ENCODE results near the gene ELAPOR1.

The ELAPOR1 gene

GRCh38 chr1:109096120-109096519 lies 17.8 kb upstream of the ELAPOR1 start:
- no peak for DNase-seq

DNA sequence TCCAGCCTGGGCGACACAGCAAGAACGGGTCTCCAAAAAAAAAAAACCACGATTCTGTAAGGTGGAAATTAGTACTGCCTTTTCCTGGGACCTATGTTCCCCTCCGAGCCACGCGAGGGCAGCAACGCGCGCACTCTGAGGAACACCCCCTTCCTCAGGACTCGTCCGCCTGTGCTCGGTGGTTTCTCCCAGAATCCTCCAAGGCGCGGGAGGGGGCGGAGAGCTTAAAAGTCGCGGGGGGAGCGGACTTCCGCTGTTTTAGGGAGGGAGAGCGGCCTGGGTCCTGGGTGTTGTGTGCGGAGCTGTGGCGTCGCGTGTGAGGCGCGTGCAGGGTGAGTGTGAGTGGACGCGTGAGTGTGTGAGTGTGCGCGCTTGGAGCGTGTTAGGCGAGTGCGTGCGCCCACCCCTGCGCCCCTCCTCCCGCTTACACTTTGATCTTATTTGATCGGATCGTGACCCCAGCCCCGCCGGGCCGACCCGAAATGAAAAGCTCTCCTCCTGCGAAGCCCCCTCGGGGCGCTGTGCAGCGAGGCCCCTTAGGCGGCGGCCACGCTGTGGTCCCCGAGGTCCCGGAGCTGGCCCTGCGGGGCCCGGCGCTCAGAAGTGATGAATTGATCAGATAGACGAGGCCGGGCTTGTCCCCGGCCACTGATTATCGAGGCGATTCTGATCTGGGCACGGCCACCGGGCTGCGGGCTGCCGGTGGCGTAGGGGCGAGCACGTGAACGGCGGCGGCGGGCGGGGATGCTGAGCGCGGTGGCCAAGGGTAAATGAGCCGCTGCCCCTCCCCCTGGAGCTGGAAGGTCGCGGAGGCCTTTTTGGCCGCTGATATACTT lies 13.8 kb upstream of the ELAPOR1 start:
- DNase-seq, result peak; percentile 70 to 98 (median 91)

GRCh38 chr1:109104364-109105151 lies 9.4 kb upstream of the ELAPOR1 start:
- DNase-seq, result no peak

GRCh38 chr1:109105881-109106280 lies 8.0 kb upstream of the ELAPOR1 start:
- DNase-seq, result no peak

DNA sequence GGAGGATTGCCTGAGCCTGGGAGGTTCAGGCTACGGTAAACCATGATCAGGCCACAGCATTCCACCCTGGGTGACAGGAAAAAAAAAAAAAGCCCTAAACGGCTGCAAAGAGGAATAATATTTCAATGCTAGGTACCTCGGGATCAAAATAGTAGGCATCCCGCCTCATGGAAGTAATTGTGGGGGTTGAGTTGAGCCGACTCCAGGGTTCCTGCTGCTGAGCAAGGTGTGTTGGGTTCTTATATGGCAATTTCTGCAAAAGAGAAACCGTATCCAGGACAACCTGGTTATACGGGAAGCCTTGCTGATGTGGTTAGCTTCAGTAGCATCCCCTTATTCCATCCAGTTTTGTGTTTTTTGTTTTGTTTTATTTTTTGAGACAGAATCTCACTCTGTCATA lies 6.1 kb upstream of the ELAPOR1 start:
- DNase-seq, result no peak

- DNase-seq, result no peak
These were observed 4.0 kb upstream of the ELAPOR1 start for GRCh38 chr1:109109906-109110305.

DNA sequence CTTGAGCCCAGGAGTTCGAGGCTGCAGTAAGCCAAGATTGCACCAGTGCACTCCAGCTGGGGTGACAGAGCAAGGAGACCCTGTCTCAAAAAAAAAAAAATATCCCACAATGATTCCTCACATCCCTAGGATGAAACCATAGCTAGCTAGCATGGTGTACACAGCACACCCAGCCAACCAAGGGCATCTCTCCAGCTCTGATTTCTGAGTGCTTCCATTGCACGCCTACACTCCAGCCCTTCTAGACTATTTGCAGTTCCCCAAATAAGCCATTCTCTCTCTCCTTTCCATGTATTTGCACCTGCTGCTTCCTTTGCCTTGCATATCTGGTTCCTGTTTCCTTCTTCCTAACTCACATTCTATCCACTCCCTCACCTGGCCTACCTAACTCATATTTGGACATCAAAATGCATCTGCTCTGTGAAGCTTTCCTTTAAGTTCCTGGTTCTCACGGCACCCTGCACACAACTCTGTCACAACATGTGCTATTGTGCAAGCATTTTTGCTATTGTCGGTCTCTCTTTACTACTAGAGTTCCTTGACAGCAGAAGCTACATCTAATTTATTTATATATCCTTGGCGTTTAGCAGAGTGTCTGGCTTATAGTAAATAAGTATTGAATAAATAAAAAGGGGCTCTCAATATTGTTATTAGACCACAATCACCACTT lies 2.4 kb upstream of the ELAPOR1 start:
- no peak for DNase-seq

GRCh38 chr1:109112056-109112651 lies 1.8 kb upstream of the ELAPOR1 start:
- peak in 5 of 51 donors; percentile 4 to 70 (median 39) for DNase-seq

DNA sequence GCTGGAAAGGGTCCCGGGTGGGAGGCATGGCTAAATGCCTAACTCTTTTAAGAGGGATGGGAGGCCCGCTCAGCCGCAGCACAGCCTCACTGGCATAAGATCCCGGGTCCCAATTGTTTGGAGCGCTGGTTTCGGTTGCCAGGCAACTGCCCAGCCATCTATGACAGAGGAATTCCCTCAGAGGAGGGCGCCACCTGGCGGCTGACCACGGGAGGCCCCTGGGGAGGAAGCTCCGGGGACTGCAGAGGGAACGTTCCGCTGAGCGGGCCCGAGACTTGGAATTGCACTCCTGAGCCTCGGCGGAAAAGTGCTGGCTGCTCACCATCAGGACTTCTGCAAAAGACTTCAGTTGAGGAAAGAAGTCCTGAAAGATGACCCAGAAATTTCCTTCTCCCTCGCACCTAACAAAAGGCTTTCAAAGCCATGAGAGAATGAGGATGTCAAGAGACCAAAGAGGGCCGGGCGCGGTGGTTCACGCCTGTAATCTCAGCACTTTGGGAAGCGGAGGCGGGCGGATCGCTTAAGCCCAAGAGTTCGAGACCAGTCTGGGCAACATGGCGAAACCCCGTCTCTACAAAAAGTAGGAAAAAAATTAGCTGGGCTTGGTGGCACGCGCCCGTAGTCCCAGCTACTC lies 1.1 kb upstream of the ELAPOR1 start:
- DNase-seq, result peak; percentile 39 to 96 (median 85)

DNA sequence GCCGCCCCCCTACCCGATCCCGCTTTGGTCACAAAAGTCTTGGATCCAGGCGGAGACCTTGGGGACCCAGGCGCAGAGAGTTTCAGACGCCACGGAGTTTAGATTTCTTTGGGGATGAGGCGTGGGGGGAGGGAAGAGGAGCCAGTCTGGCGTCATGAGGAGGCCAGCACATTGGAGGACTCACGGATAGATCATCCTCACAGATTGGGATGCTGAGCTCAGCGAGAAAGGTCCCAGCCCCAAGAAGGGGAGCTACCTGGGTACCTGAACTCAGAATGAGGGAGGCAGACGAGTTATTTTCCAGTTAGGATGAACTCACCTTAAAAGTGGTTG lies 393 bp downstream of the ELAPOR1 start:
- peak in 1 of 51 donors; percentile 9 for DNase-seq

DNA sequence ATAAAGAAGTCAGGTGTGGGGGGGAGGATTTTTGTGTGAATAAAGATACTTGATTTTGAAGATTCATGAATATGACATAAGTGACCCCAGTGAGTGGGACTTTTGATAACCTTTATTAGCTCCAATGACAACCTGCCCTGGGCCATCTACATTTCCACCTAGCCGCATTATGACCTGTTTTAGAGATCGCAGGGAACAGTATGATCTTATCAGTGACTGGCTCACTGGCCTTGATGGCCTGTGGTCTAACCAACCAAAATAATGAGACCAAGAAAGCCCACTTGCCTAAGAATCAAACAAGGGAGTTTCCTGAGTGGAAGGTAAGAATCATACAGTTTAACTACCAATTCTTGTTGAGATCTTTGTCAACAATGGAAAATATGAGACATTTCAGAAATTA lies 1.8 kb downstream of the ELAPOR1 start:
- no peak for DNase-seq

GRCh38 chr1:109116286-109116685 lies 2.4 kb downstream of the ELAPOR1 start:
- no peak for DNase-seq

GRCh38 chr1:109118089-109118488 lies 4.2 kb downstream of the ELAPOR1 start:
- no peak for DNase-seq

DNA sequence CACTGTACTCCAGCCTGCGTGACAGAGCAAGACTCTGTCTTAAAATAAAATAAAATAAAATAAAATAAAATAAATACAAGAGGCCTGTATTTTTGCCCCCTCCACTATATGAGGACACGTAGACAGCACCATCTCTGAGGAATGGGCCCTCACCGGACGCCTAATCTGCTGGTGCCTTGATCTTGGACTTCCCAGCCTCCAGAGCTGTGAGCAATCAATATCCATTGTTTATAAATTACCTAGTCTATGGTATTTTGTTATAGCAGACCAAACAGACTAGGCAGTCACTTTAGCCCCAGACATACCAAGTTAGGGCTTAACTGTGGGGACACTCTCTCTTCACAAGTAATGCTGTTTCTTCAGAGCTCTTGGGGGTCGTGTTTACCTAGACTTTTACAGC lies 6.4 kb downstream of the ELAPOR1 start:
- no peak for DNase-seq

DNA sequence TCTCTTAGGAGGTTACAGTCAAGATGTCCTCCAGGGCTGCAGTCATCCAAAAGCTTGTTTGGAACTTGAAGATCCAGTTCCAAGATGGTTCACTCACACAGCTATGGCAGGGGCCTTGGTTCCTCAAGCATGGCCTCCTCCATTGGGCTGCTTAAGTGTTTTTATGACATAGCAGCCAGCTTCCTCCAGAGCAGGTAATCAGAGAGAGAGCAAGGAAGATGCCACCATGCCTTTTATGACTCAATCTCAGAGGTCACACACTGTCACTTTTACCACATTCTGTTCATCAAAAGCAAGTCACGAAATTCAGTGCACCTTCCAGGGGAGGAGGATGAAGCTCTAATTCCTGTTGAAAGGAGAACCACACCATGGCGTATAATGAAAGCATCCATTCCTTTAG lies 17.1 kb downstream of the ELAPOR1 start:
- no peak for DNase-seq

- DNase-seq, result no peak
These were observed 17.9 kb downstream of the ELAPOR1 start for GRCh38 chr1:109131800-109132199.

DNA sequence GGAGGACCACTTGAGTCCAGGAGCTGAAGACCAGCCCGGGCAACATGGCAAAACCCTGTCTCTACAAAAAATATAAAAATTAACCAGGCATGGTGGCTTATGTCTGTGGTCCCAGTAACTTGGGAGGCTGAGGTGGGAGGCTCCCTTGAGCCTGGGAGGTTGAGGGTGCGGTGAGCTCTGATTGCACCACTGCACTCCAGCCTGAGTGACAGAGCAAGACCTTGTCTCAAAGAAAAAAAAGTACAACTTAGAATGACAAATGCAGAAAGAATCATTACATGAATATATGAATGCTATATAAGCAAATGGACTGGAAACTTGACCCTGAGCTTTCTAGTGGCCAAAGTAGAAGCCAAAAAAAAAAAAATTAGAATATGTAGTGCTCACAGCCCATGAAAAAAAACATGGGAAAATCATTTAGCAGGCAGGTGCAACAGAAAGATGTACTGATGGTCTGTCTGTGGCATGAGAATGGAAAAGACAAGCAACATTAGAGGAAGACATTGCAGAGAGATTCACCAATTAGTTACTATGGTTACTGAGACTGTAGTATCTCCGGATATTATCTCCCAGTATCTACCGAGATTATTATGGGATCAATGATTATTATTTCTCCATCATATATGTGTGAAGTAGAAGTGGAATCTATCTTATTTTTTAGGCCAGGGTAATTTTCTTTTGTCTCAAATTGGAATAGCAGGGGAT lies 19.2 kb downstream of the ELAPOR1 start:
- DNase-seq, result no peak

- DNase-seq, result peak in 13 of 51 donors; percentile 2 to 48 (median 7)
These were observed 19.9 kb downstream of the ELAPOR1 start for GRCh38 chr1:109133815-109134214.

DNA sequence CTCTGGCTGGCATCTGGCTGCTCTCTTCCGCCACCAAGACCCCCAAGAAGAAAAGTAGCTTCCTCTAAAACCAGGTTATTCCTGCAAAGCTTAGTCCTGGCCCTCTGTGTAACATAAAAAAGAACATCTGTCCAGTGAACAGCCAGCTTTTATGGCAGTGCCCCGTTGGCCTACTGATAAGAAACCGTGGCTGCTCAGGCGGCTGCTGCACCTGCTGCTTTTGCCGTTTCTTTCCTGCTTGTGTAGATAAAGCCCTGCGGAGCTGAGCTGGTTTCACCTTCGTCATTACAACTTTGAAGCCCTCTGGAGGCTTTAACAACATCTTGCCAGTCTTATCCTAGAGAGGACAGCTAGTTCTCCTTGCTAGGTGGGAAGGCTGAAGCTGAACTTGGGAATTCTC lies 20.5 kb downstream of the ELAPOR1 start:
- DNase-seq, result no peak

DNA sequence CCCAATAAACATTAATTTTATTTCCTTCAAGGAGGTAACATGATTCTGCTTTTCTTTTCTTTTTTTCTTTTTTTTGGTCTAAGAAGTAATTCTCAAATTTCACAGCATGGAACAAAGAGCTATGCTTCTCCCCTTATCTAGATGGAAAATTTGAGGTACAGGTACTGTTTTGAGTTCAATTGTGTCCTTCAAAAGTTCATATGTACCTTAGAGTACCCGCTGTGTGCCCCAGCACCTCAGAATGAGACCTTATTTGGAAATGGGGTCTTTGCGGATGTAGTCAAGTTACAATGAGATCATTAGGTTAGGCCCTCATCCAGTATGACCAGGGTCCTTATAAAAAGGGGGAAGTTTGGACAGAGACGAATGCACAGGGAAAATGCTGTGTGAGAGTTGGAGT lies 22.0 kb downstream of the ELAPOR1 start:
- no peak for DNase-seq

DNA sequence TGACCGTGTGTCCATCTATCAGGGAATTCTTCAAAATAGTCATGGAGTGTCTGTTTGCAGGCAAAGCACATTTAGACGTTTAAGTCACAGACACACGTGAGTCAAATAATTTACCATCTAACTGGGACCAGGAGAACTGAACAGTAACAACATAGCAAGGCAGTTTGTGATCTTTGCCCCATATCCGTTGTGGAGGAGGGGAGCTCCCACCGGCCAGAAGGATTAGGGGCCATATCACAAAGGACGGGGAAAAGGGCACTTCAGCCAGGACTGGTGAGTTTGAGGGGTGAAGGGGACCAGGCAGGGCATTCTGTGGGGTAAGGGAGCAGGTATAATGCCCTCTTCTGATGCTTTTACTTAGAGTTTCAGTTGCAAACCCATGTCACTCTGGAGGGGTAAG lies 22.9 kb downstream of the ELAPOR1 start:
- DNase-seq, result no peak
